ENCODE results near the gene EPHB6.

DNA sequence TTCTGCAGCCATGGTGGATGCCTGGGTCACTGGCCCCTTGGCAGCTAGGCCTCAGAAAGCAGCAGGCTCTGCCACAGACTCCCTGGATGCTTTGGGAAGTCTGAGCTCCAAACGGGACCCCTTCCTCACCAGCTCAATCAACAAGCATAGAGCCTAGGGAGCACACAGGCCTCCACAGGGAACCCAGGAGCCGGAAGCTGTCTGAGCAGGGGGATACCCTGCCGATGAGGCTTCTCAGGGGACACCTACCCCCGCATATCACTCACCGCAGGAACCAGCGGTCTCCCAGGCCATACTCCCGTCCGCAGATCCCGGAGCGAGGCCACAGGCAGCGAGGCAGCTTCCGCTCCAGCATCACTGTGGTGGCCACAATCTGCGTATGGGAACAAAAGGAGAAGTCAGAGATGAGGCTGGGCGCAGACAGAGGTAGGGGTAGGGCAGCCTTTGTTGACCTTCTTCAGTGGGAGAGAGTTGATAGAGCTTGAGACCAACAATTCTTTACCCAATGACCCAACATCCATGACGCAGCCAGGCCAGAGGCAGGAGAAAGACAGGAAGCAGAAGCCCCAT lies 17.3 kb downstream of the EPHB6 start:
- no peak for TF ChIP-seq POLR2A (IDR thresholded peaks at IDR 0.05)
- TF ChIP-seq CTCF (IDR thresholded peaks at IDR 0.05), result no peak

Measured in tibial nerve (tissue), 3 donors.